ENCODE results near the gene PTX4.

DNA sequence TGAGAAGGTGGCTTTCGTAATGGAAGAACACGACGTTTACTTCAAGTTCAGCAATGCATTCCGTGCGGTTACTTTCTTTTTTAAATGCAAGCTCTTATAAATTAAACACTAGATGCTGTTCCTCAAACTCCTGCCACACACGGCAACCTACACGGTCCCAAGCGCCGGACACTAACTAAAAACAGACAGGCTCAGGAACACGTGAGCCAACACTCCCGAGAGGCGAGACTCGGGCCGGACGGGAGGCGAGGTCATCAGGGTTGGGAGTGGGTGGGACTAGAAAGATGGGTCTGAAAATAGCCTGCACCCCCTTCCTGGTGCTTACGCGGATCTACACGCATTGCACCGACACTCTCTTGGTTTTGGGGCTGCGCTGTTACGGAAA, 20.3 kb downstream of the PTX4 start:
- no peak for TF ChIP-seq EZH2 (IDR thresholded peaks at IDR 0.05; ENCODE audit: borderline replicate concordance, low read depth, low read length, severe bottlenecking)
- TF ChIP-seq, protein P1, sequence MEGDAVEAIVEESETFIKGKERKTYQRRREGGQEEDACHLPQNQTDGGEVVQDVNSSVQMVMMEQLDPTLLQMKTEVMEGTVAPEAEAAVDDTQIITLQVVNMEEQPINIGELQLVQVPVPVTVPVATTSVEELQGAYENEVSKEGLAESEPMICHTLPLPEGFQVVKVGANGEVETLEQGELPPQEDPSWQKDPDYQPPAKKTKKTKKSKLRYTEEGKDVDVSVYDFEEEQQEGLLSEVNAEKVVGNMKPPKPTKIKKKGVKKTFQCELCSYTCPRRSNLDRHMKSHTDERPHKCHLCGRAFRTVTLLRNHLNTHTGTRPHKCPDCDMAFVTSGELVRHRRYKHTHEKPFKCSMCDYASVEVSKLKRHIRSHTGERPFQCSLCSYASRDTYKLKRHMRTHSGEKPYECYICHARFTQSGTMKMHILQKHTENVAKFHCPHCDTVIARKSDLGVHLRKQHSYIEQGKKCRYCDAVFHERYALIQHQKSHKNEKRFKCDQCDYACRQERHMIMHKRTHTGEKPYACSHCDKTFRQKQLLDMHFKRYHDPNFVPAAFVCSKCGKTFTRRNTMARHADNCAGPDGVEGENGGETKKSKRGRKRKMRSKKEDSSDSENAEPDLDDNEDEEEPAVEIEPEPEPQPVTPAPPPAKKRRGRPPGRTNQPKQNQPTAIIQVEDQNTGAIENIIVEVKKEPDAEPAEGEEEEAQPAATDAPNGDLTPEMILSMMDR (IDR thresholded peaks at IDR 0.05; ENCODE audit: borderline replicate concordance, extremely low read depth, low read length, poor library complexity, severe bottlenecking): no peak

Data from DND-41 (cell line).